GM10248 (cell line): Measurements from ENCODE around the gene ITGAE.
A peak's percentile ranks its signal among the peaks of the same experiment; 100 is the strongest.

ENCODE experiments used
- CTCF ChIA-PET: fragments of 300-600 bp; sonication (Branson Sonifier 250); formaldehyde crosslinking; extraction: SDS; loops from one replicate; lab custom pipeline; 2021; ENCODE audit warnings: antibody characterized with exemption; lab: Yijun Ruan, JAX
- POLR2A ChIA-PET: fragments of 350-650 bp; sonication (Branson Sonifier 250); formaldehyde crosslinking; extraction: SDS; loops from one replicate; lab custom pipeline; 2020; ENCODE audit warnings: antibody characterized with exemption; lab: Yijun Ruan, JAX
- DNase-seq: peaks from one replicate; pipeline ENCODE4 v3.0.0; 2012; ENCODE audit errors: extremely low spot score
- CTCF ChIP-seq: IDR thresholded peaks from 2 replicates; pipeline ENCODE4 v1.5.1; 2012; ENCODE audit warnings: mild to moderate bottlenecking, low read depth; ENCODE audit errors: extremely low read depth, missing control alignments, control extremely low read depth

ITGAE gene

GRCh38 chr17:3800362-3801271 lies at the start of gene ITGAE:
Gene ITGAE, minus strand, starts transcription at chr17:3801188. Its CDS starts 44 bp downstream, at chr17:3801144.
- TF ChIP-seq CTCF = no peak
- CTCF ChIA-PET = interaction anchor here (0.9 to 1.4 kb wide), 5 partner anchors 9 to 121 kb away, joined by 3 to 5 read pairs (median 3); no protein-coding TSS in a partner anchor
- POLR2A ChIA-PET = interaction anchor here (0.5 kb wide), 1 partner anchor 30 kb away, joined by 3 read pairs; no protein-coding TSS in a partner anchor
- DNase-seq = no peak

- TF ChIP-seq CTCF = no peak
- ChIA-PET POLR2A (no interaction called here), CTCF (interaction anchor here (6.4 to 6.9 kb wide), 3 partner anchors 12 to 111 kb away, joined by 61 to 107 read pairs (median 73); no protein-coding TSS in a partner anchor)
- DNase-seq = no peak
Measured at GRCh38 chr17:3848229-3848835, 47.3 kb upstream of the ITGAE start.

- CTCF ChIA-PET = interaction anchor here (0.8 to 6.9 kb wide), 14 partner anchors 12 to 514 kb away, joined by 3 to 107 read pairs (median 4); partner anchors contain the start of genes CTNS and SHPK
- POLR2A ChIA-PET = interaction anchor here (0.7 kb wide), 1 partner anchor 177 kb away, joined by 3 read pairs; no protein-coding TSS in a partner anchor
- no peak for TF ChIP-seq CTCF
- no peak for DNase-seq
Measured at GRCh38 chr17:3847165-3847670, 46.2 kb upstream of the ITGAE start.

- POLR2A ChIA-PET = interaction anchor here (0.7 to 1.5 kb wide), 5 partner anchors 11 to 210 kb away, joined by 3 to 6 read pairs (median 3); partner anchors contain the start of genes CTNS and SHPK
- TF ChIP-seq CTCF = no peak
- no peak for DNase-seq
- CTCF ChIA-PET = interaction anchor here (0.6 to 6.9 kb wide), 37 partner anchors 9 to 228 kb away, joined by 3 to 107 read pairs (median 5); partner anchors contain the start of genes CAMKK1, CTNS, EMC6 and SHPK
Measured at GRCh38 chr17:3846437-3847164, 45.6 kb upstream of the ITGAE start.

- ChIA-PET POLR2A (interaction anchor here (0.7 to 1.5 kb wide), 4 partner anchors 12 to 210 kb away, joined by 3 to 6 read pairs (median 4); partner anchors contain the start of genes CTNS and SHPK), CTCF (interaction anchor here (0.6 to 6.9 kb wide), 42 partner anchors 8 to 1463 kb away, joined by 3 to 107 read pairs (median 5); partner anchors contain the start of genes CAMKK1, CTNS, EMC6 and SHPK)
- TF ChIP-seq CTCF = peak; percentile 94
- DNase-seq = peak; percentile 98
Measured at GRCh38 chr17:3845621-3846436, 44.8 kb upstream of the ITGAE start, which contains the start of gene NCBP3. Gene NCBP3, minus strand, starts transcription at chr17:3846246. Its CDS starts 23 bp downstream, at chr17:3846223.
